RCC 7860 (cell line): Measurements from ENCODE around the gene SDHA.
"Not testable (repeated sequence)": the region's sequence is repeated elsewhere in the genome, so short reads cannot be mapped to it uniquely, and the experiment has no call there.

Experiments used
- DNase-seq: peaks from one replicate; pipeline ENCODE4 v3.0.0-alpha.2; 2015; ENCODE audit warnings: low spot score
- FAIRE-seq: peaks from 2 replicates; lab custom pipeline; 2012; peaks lifted over from hg19 to GRCh38; lab: Jason Lieb, UNC

Gene SDHA

GRCh38 chr5:218457-219291 lies 554 bp downstream of the SDHA start:
- no peak for FAIRE-seq
- DNase-seq: peak; percentile 30

- FAIRE-seq (no peak), DNase-seq (peak; percentile 32)
These were observed 1.3 kb downstream of the SDHA start for GRCh38 chr5:219460-219863.

GRCh38 chr5:219991-220390 lies 1.9 kb downstream of the SDHA start:
- no peak for FAIRE-seq
- no peak for DNase-seq

- DNase-seq, FAIRE-seq: not testable (repeated sequence)
These were observed 5.0 kb downstream of the SDHA start for GRCh38 chr5:222951-223715.

GRCh38 chr5:223791-224190 lies 5.7 kb downstream of the SDHA start:
- no peak for DNase-seq
- no peak for FAIRE-seq

- no peak for DNase-seq
- no peak for FAIRE-seq
These were observed 7.2 kb downstream of the SDHA start for GRCh38 chr5:225334-225733.

GRCh38 chr5:227375-227774 lies 9.3 kb downstream of the SDHA start:
- not testable (repeated sequence) for FAIRE-seq, DNase-seq

GRCh38 chr5:228886-229285 lies 10.8 kb downstream of the SDHA start:
- no peak for DNase-seq
- FAIRE-seq: no peak

- FAIRE-seq (no peak), DNase-seq (no peak)
These were observed 12.6 kb downstream of the SDHA start for GRCh38 chr5:230711-231110.

GRCh38 chr5:231661-232060 lies 13.5 kb downstream of the SDHA start:
- DNase-seq: no peak
- no peak for FAIRE-seq

- FAIRE-seq, DNase-seq: not testable (repeated sequence)
These were observed 15.3 kb downstream of the SDHA start for GRCh38 chr5:233426-233825.

GRCh38 chr5:234450-234849 lies 16.3 kb downstream of the SDHA start:
- FAIRE-seq: no peak
- no peak for DNase-seq

- FAIRE-seq, DNase-seq: not testable (repeated sequence)
These were observed 17.4 kb downstream of the SDHA start for GRCh38 chr5:235527-235926.

- not testable (repeated sequence) for FAIRE-seq, DNase-seq
These were observed 19.8 kb downstream of the SDHA start for GRCh38 chr5:237931-238330.

GRCh38 chr5:240550-240949 lies 22.4 kb downstream of the SDHA start:
- peak; percentile 32 for DNase-seq
- not testable (repeated sequence) for FAIRE-seq

GRCh38 chr5:241045-241669 lies 23.0 kb downstream of the SDHA start:
- DNase-seq (peak; percentile 89), FAIRE-seq (peak; percentile 97)

- DNase-seq, FAIRE-seq: not testable (repeated sequence)
These were observed 25.7 kb downstream of the SDHA start for GRCh38 chr5:243683-244367.

- not testable (repeated sequence) for DNase-seq, FAIRE-seq
These were observed 27.6 kb downstream of the SDHA start for GRCh38 chr5:245717-246116.

GRCh38 chr5:250396-250795 lies 32.3 kb downstream of the SDHA start:
- DNase-seq, FAIRE-seq: not testable (repeated sequence)

GRCh38 chr5:251016-251415 lies 32.9 kb downstream of the SDHA start:
- not testable (repeated sequence) for FAIRE-seq, DNase-seq

GRCh38 chr5:251538-251937 lies 33.4 kb downstream of the SDHA start:
- DNase-seq: not testable (repeated sequence)

More at GRCh38 chr5:251538-251937, 33.4 kb downstream of the SDHA start:
- FAIRE-seq: peak; percentile 30
